A549 (cell line): Measurements from ENCODE around the gene HYPK. TPM values are rescaled to one million over a fixed set of nuclear protein-coding genes. Genes with fewer than 3 reads are reported as not detected.

Source experiments
- ATAC-seq, 2 experiments: fragments of 200-7000 bp in 1 of 2; fragments of >200 bp in 1 of 2; cut with Nextera tagmentation in 1 of 2; cut with Tn5 transposase in 1 of 2; 3 replicates each; pipeline versions ENCODE4 v1.8.0 to v1.9.1; 2018 to 2020; ENCODE audit warnings: mild to moderate bottlenecking in 1 of 2, moderate library complexity in 1 of 2
- CTCF ChIA-PET: fragments of 300-600 bp; sonication (Branson Sonifier 250); formaldehyde crosslinking; extraction: SDS; loops from one replicate; lab custom pipeline; 2021; ENCODE audit warnings: antibody characterized with exemption, inconsistent platforms; lab: Yijun Ruan, JAX
- POLR2A ChIA-PET: fragments of 350-600 bp; formaldehyde crosslinking; extraction: SDS; loops from one replicate; lab custom pipeline; 2021; ENCODE audit warnings: antibody characterized with exemption, inconsistent platforms; lab: Yijun Ruan, JAX
- DNase-seq, 2 experiments: peaks; one replicate each; pipeline versions ENCODE4 v3.0.0 to v3.0.0-alpha.2; 2011 to 2016; ENCODE audit warnings: low read depth in 1 of 2, low spot score in 1 of 2
- FAIRE-seq: peaks from 2 replicates; lab custom pipeline; 2011; peaks lifted over from hg19 to GRCh38; lab: Jason Lieb, UNC
- H3K27ac ChIP-seq, 2 experiments: fragments of >200 bp; sonication (Bioruptor Twin); formaldehyde crosslinking; 3 replicates each; pipeline ENCODE4 v1.5.1; 2016 to 2017
- H3K4me1 ChIP-seq: fragments of >200 bp; sonication (Bioruptor Twin); formaldehyde crosslinking; 3 replicates; pipeline ENCODE4 v1.6.1; 2016
- H3K4me2 ChIP-seq: fragments of >200 bp; sonication (Bioruptor Twin); formaldehyde crosslinking; 3 replicates; pipeline ENCODE4 v1.6.1; 2016
- H3K4me3 ChIP-seq: fragments of >200 bp; sonication (Bioruptor Twin); formaldehyde crosslinking; 3 replicates; pipeline ENCODE4 v1.5.1; 2016
- H3K9me3 ChIP-seq: fragments of >200 bp; sonication (Bioruptor Twin); formaldehyde crosslinking; 3 replicates; pipeline ENCODE4 v1.6.1; 2016
- CBX2 ChIP-seq: fragments of 200-600 bp; sonication (generic); IDR thresholded peaks from 2 replicates; pipeline ENCODE4 v1.6.1; 2016; ENCODE audit warnings: low read depth, mild to moderate bottlenecking, borderline replicate concordance
- CEBPB ChIP-seq, 2 experiments: fragments of >200 bp in 1 of 2; sonication (Bioruptor Twin) in 1 of 2; formaldehyde crosslinking in 1 of 2; IDR thresholded peaks; 2 replicates each; pipeline ENCODE4 v1.6.1; 2012 to 2016
- CHD2 ChIP-seq: fragments of 150-350 bp; IDR thresholded peaks from 2 replicates; pipeline ENCODE4 v1.6.1; 2014; ENCODE audit warnings: low read length; ENCODE audit not compliant: partially characterized antibody
- EHMT2 ChIP-seq: fragments of 200-600 bp; sonication (generic); IDR thresholded peaks from 2 replicates; pipeline ENCODE4 v1.6.1; 2016; ENCODE audit warnings: antibody characterized with exemption, low read depth, mild to moderate bottlenecking, moderate library complexity
- ELK1 ChIP-seq: fragments of 150-350 bp; IDR thresholded peaks from 2 replicates; pipeline ENCODE4 v1.6.1; 2014; ENCODE audit warnings: low read depth, mild to moderate bottlenecking, low read length
- EP300 ChIP-seq, 2 experiments: fragments of >200 bp; sonication (Bioruptor Twin); formaldehyde crosslinking; IDR thresholded peaks; 2 replicates in 1 of 2; 3 replicates in 1 of 2; pipeline ENCODE4 v1.6.1; 2016 to 2017
- FOXS1 ChIP-seq: fragments of 250-450 bp; sonication (Bioruptor Pico); IDR thresholded peaks from 2 replicates; pipeline ENCODE4 v1.5.0; 2020; ENCODE audit warnings: mild to moderate bottlenecking, moderate library complexity
- JUN ChIP-seq, 2 experiments: fragments of >200 bp; sonication (Bioruptor Twin); formaldehyde crosslinking; IDR thresholded peaks; 2 replicates in 1 of 2; 3 replicates in 1 of 2; pipeline ENCODE4 v1.6.1; 2016 to 2017
- KDM5A ChIP-seq: fragments of 200-600 bp; sonication (generic); IDR thresholded peaks from 2 replicates; pipeline ENCODE4 v1.6.1; 2016; ENCODE audit warnings: antibody characterized with exemption, mild to moderate bottlenecking
- MAFK ChIP-seq: fragments of 450-650 bp; IDR thresholded peaks from 2 replicates; pipeline ENCODE4 v1.6.1; 2014; ENCODE audit not compliant: partially characterized antibody
- MAZ ChIP-seq: fragments of 150-350 bp; IDR thresholded peaks from 2 replicates; pipeline ENCODE4 v1.6.1; 2014; ENCODE audit warnings: antibody characterized with exemption, low read depth, low read length, borderline replicate concordance
- MYC ChIP-seq: IDR thresholded peaks from 2 replicates; pipeline ENCODE4 v1.6.1; 2012; ENCODE audit warnings: mild to moderate bottlenecking, inconsistent platforms, low read length, improper control_type of control experiment, borderline replicate concordance
- NFE2L2 ChIP-seq: fragments of 150-350 bp; conservative IDR thresholded peaks from 2 replicates; pipeline ENCODE4 v1.6.1; 2014; ENCODE audit warnings: low read length
- NR3C1 ChIP-seq: fragments of >200 bp; sonication (Bioruptor Twin); formaldehyde crosslinking; IDR thresholded peaks from 3 replicates; pipeline ENCODE4 v1.6.1; 2017
- POLR2A ChIP-seq: IDR thresholded peaks from 2 replicates; pipeline ENCODE4 v1.6.1; 2012; ENCODE audit warnings: mild to moderate bottlenecking, low read length
- RAD21 ChIP-seq, 2 experiments: fragments of >200 bp in 1 of 2; sonication (Bioruptor Twin) in 1 of 2; formaldehyde crosslinking in 1 of 2; IDR thresholded peaks in 1 of 2; conservative IDR thresholded peaks in 1 of 2; 2 replicates in 1 of 2; 3 replicates in 1 of 2; pipeline ENCODE4 v1.6.1; 2012 to 2018; ENCODE audit warnings: inconsistent platforms in 1 of 2
- RARB ChIP-seq: fragments of 250-450 bp; sonication (Bioruptor Pico); IDR thresholded peaks from 2 replicates; pipeline ENCODE4 v1.8.0; 2021; ENCODE audit warnings: mild to moderate bottlenecking, moderate library complexity
- RCOR1 ChIP-seq: fragments of 150-350 bp; IDR thresholded peaks from 2 replicates; pipeline ENCODE4 v1.6.1; 2014; ENCODE audit warnings: antibody characterized with exemption, low read length, low read depth
- RFX5 ChIP-seq: fragments of 450-650 bp; IDR thresholded peaks from 2 replicates; pipeline ENCODE4 v1.7.1; 2014; ENCODE audit warnings: antibody characterized with exemption, mild to moderate bottlenecking, moderate library complexity
- RNF2 ChIP-seq: fragments of 200-600 bp; sonication (generic); IDR thresholded peaks from 2 replicates; pipeline ENCODE4 v1.6.1; 2016; ENCODE audit warnings: low read depth, mild to moderate bottlenecking, antibody characterized with exemption, moderate library complexity, borderline replicate concordance
- SMC3 ChIP-seq: fragments of >200 bp; sonication (Bioruptor Twin); formaldehyde crosslinking; IDR thresholded peaks from 3 replicates; pipeline ENCODE4 v1.6.1; 2018; ENCODE audit warnings: inconsistent platforms
- SREBF2 ChIP-seq: fragments of 450-650 bp; IDR thresholded peaks from 2 replicates; pipeline ENCODE4 v1.6.1; 2014; ENCODE audit warnings: mild to moderate bottlenecking, moderate library complexity
- TFCP2L1 ChIP-seq: fragments of 250-450 bp; sonication (Bioruptor Pico); IDR thresholded peaks from 2 replicates; pipeline ENCODE4 v1.5.0; 2021; ENCODE audit warnings: mild to moderate bottlenecking
- ZC3H11A ChIP-seq: fragments of 450-650 bp; IDR thresholded peaks from 2 replicates; pipeline ENCODE4 v1.6.1; 2014; ENCODE audit warnings: antibody characterized with exemption, mild to moderate bottlenecking
- ZNF302 ChIP-seq: fragments of 250-450 bp; sonication (Bioruptor Pico); IDR thresholded peaks from 2 replicates; pipeline ENCODE4 v1.9.0; 2021; ENCODE audit warnings: inconsistent platforms, mild to moderate bottlenecking, moderate library complexity
- WGBS: methylation state at CpG from one replicate; pipeline ENCODE4 v1.1.6; 2017; ENCODE audit errors: missing lambda C conversion rate; 5-methylcytosine and 5-hydroxymethylcytosine counted together
- polyA plus RNA-seq, 4 experiments: library from polyadenylated mRNA; depleted of rRNA in 3 of 4; stranded (reverse); fragments of >200 nt; fragmentation: RNase III in 1 of 4; extraction: RNeasy Plus Mini Kit Qiagen cat#74134 plus additional on column Dnase treatment in 1 of 4; gene quantifications; 2 replicates in 3 of 4; 3 replicates in 1 of 4; pipeline ENCODE4 v1.2.3, GENCODE V29; 2011 to 2017
- TF ChIP-seq, protein P1 (sequence below): fragments of 450-650 bp; IDR thresholded peaks from 2 replicates; pipeline ENCODE4 v1.6.1; 2014; ENCODE audit warnings: antibody characterized with exemption
- TF ChIP-seq, protein P2 (sequence below): fragments of 200-600 bp; sonication (generic); IDR thresholded peaks from 2 replicates; pipeline ENCODE4 v1.6.1; 2016; ENCODE audit warnings: antibody characterized with exemption, mild to moderate bottlenecking, moderate library complexity
- TF ChIP-seq, protein P3 (sequence below): fragments of >200 bp; sonication (Bioruptor Twin); formaldehyde crosslinking; IDR thresholded peaks from 3 replicates; pipeline ENCODE4 v1.6.1; 2016

HYPK gene
- polyA plus RNA-seq, 2 of the 4 experiments (the other 2 are of a cell fraction): 21.0 to 66.5 TPM

DNA sequence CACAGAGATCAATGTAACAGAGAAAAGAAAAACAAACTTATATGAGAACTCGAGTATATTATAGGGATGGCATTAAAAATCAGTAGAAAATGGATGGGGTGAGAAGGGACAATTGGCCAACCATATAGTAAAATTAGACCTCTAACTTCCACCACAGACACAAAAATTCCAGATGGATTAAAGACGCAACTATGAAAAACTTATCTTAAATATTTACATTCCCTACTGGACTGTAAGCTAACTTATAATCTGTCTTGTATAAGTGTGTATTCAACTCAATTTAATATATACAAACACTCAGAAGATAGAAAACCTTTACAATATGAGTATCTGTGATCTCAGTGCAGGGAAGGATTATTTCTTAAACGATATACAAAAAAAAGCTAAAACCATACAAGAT lies 21.1 kb downstream of the HYPK start:
- no peak for FAIRE-seq
- no peaks in the 10 kb centered on the region for H3K9me3 ChIP-seq
- H3K27ac ChIP-seq: no peak overlapping the region
- ChIA-PET POLR2A (no interaction called here), CTCF (interaction anchor here (0.8 to 1.2 kb wide), 4 partner anchors 9 to 29 kb away, joined by 3 to 4 read pairs (median 3); partner anchors contain the start of gene HYPK)
- H3K4me1 ChIP-seq: peaks cover 10% of the 10 kb centered on the region; the same call in 2 of the 3 replicates
- no peak for TF ChIP-seq RAD21 (conservative IDR thresholded peaks at IDR 0.05 in 1 of 2, IDR thresholded peaks at IDR 0.05 in 1 of 2)
- TF ChIP-seq, protein P1, sequence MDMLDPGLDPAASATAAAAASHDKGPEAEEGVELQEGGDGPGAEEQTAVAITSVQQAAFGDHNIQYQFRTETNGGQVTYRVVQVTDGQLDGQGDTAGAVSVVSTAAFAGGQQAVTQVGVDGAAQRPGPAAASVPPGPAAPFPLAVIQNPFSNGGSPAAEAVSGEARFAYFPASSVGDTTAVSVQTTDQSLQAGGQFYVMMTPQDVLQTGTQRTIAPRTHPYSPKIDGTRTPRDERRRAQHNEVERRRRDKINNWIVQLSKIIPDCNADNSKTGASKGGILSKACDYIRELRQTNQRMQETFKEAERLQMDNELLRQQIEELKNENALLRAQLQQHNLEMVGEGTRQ: no peak
- ATAC-seq: no peak
- H3K4me3 ChIP-seq: no peak overlapping the region
- 55% methylated on average over 3 of the region's 3 CpGs for WGBS
- H3K4me2 ChIP-seq: 0 out of 3 replicates have a peak overlapping the region, but pooled peaks have one; percentile 13
- no peak for DNase-seq

DNA sequence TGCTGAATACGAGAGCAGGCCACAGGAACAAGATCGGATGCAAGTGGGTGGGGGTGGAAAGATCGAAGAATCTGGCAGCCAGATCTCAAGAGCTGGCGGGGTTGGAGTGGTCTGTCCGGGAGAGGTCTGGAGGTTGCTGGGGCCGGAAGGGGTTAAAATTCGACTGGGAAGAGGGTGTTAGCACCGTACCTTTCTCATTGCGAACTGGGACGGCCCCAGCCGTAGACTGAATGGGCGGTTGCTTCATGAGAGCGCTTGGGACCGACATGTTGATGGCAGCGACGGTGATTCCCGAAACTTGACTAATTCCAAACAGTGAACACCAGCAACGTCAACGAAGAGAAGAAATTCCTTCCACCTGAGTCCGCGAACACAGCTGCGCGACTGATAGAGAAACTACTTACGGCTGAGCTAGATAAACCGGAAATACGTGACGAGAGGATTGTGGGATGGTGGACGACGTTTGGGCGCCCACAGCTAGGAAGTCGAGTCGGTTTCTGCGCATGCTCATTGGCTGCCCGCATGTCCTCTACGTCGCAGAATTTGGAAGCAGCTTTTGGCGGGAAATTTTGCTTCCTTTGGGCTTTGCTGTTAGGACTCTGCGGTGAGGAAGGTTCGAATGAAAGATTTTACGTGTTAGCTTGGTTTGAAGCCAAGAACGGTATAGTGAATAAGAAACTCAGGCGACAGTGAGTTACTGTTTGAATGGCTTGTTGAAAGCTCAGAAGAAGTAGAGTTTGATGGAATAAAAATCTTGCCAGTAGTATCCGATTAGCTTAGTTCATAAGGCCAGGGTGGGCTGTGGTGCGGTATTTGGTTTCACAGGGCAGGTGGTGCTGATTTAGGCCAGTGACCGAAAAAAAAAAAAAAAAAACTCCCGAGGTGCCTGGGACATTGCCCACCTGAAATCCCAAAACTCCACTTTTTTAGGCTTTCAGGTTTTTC lies 24.2 kb downstream of the HYPK start, which contains the start of gene MFAP1:
MFAP1 (minus strand) TSS at position 389 of the 945 bp plus-strand sequence; CDS start at position 268, 121 bp downstream.
- CTCF ChIA-PET: no interaction called here
- Histone ChIP-seq H3K4me3 (peak within 1 kb of the TSS; percentile 77), H3K4me1 (peaks cover 18% of the 10 kb centered on the region; the same call in 2 of the 3 replicates), H3K9me3 (no peaks in the 10 kb centered on the region), H3K27ac (peak within 1 kb of the TSS; percentile 82 to 92), H3K4me2 (peak within 1 kb of the TSS; percentile 88)
- POLR2A ChIA-PET: interaction anchor here (0.8 to 1.2 kb wide), 7 partner anchors 20 to 888 kb away, joined by 3 to 7 read pairs (median 4); partner anchors contain the start of genes ELL3, HYPK and SERINC4
- peak; percentile 67 for FAIRE-seq
- ATAC-seq: peak; percentile 89 to 94
- peak; percentile 90 to 96 for DNase-seq
- 9% methylated on average over 46 of the region's 46 CpGs for WGBS
- 0 out of 2 replicates have a peak, but pooled peaks have one; percentile 21 for TF ChIP-seq RFX5
- TF ChIP-seq NR3C1: no peak
- TF ChIP-seq EP300 (IDR thresholded peaks at IDR 0.05): no peak
- TF ChIP-seq, protein P2, sequence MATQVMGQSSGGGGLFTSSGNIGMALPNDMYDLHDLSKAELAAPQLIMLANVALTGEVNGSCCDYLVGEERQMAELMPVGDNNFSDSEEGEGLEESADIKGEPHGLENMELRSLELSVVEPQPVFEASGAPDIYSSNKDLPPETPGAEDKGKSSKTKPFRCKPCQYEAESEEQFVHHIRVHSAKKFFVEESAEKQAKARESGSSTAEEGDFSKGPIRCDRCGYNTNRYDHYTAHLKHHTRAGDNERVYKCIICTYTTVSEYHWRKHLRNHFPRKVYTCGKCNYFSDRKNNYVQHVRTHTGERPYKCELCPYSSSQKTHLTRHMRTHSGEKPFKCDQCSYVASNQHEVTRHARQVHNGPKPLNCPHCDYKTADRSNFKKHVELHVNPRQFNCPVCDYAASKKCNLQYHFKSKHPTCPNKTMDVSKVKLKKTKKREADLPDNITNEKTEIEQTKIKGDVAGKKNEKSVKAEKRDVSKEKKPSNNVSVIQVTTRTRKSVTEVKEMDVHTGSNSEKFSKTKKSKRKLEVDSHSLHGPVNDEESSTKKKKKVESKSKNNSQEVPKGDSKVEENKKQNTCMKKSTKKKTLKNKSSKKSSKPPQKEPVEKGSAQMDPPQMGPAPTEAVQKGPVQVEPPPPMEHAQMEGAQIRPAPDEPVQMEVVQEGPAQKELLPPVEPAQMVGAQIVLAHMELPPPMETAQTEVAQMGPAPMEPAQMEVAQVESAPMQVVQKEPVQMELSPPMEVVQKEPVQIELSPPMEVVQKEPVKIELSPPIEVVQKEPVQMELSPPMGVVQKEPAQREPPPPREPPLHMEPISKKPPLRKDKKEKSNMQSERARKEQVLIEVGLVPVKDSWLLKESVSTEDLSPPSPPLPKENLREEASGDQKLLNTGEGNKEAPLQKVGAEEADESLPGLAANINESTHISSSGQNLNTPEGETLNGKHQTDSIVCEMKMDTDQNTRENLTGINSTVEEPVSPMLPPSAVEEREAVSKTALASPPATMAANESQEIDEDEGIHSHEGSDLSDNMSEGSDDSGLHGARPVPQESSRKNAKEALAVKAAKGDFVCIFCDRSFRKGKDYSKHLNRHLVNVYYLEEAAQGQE: no peak
- TF ChIP-seq ZC3H11A: no peak
- TF ChIP-seq RARB: no peak
- no peak for TF ChIP-seq KDM5A
- no peak for TF ChIP-seq MYC
- TF ChIP-seq ZNF302 (CRISPR knock-in tag): no peak
- no peak for TF ChIP-seq SREBF2
- TF ChIP-seq CEBPB (IDR thresholded peaks at IDR 0.05): no peak
- TF ChIP-seq POLR2A: peak; percentile 66
- TF ChIP-seq, protein P3, sequence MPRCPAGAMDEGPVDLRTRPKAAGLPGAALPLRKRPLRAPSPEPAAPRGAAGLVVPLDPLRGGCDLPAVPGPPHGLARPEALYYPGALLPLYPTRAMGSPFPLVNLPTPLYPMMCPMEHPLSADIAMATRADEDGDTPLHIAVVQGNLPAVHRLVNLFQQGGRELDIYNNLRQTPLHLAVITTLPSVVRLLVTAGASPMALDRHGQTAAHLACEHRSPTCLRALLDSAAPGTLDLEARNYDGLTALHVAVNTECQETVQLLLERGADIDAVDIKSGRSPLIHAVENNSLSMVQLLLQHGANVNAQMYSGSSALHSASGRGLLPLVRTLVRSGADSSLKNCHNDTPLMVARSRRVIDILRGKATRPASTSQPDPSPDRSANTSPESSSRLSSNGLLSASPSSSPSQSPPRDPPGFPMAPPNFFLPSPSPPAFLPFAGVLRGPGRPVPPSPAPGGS: peak; percentile 57; the same call in 1 of the 3 replicates
- TF ChIP-seq NFE2L2: no peak
- peak; percentile 52 to 71; a peak in 2 of 5 replicates for TF ChIP-seq JUN (IDR thresholded peaks at IDR 0.05)
- TF ChIP-seq RCOR1: no peak
- TF ChIP-seq SMC3: no peak
- no peak for TF ChIP-seq MAZ
- no peak for TF ChIP-seq MAFK
- TF ChIP-seq CHD2: no peak
- TF ChIP-seq RNF2: no peak
- TF ChIP-seq, protein P1: no peak
- no peak for TF ChIP-seq TFCP2L1
- TF ChIP-seq ELK1: no peak
- TF ChIP-seq CBX2: no peak
- no peak for TF ChIP-seq FOXS1
- TF ChIP-seq EHMT2: no peak
